ENCODE data around the gene ANO6.

The ANO6 gene

GRCh38 chr12:45362291-45362690 lies 146.4 kb downstream of the ANO6 start:
- DNase-seq (ENCODE audit: low read depth), result no peak
- no peak overlapping the region for H3K4me3 ChIP-seq (ENCODE audit: low read depth, low read length)
- TF ChIP-seq, protein P1, sequence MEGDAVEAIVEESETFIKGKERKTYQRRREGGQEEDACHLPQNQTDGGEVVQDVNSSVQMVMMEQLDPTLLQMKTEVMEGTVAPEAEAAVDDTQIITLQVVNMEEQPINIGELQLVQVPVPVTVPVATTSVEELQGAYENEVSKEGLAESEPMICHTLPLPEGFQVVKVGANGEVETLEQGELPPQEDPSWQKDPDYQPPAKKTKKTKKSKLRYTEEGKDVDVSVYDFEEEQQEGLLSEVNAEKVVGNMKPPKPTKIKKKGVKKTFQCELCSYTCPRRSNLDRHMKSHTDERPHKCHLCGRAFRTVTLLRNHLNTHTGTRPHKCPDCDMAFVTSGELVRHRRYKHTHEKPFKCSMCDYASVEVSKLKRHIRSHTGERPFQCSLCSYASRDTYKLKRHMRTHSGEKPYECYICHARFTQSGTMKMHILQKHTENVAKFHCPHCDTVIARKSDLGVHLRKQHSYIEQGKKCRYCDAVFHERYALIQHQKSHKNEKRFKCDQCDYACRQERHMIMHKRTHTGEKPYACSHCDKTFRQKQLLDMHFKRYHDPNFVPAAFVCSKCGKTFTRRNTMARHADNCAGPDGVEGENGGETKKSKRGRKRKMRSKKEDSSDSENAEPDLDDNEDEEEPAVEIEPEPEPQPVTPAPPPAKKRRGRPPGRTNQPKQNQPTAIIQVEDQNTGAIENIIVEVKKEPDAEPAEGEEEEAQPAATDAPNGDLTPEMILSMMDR (conservative IDR thresholded peaks at IDR 0.05; ENCODE audit: low read depth, low read length), result no peak

DNA sequence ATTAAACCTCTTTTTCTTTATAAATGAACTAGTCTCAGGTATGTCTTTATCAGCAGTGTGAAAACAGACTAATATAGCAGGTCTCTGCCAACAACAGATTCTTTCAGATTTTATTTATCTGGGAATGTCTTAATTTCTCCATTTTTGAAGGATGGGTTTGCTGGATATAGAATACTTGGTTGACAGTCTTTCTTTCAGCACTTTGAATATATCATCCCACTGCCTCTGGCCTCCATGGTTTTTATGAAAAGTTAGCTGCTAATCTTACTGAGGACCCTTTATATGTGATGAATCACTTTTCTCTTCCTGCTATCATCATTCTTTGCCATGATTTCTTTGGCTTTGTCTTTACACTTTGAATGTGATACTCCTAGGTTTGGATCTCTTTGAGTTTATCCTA lies 148.0 kb downstream of the ANO6 start:
- TF ChIP-seq, protein P1 (conservative IDR thresholded peaks at IDR 0.05; ENCODE audit: low read depth, low read length), result no peak
- DNase-seq (ENCODE audit: low read depth), result no peak
- H3K4me3 ChIP-seq (ENCODE audit: low read depth, low read length), result no peak overlapping the region

- no peak overlapping the region for H3K4me3 ChIP-seq (ENCODE audit: low read depth, low read length)
- peak; percentile 85 for DNase-seq (ENCODE audit: low read depth)
- TF ChIP-seq, protein P1 (conservative IDR thresholded peaks at IDR 0.05; ENCODE audit: low read depth, low read length), result no peak
Measured at GRCh38 chr12:45368841-45369489, 153.1 kb downstream of the ANO6 start.

GRCh38 chr12:45377815-45378214 lies 161.9 kb downstream of the ANO6 start:
- no peak overlapping the region for H3K4me3 ChIP-seq (ENCODE audit: low read depth, low read length)
- DNase-seq (ENCODE audit: low read depth), result no peak
- TF ChIP-seq, protein P1 (conservative IDR thresholded peaks at IDR 0.05; ENCODE audit: low read depth, low read length), result no peak

GRCh38 chr12:45379261-45379660 lies 163.4 kb downstream of the ANO6 start:
- peak; percentile 68 for DNase-seq (ENCODE audit: low read depth)

GRCh38 chr12:45381351-45381750 lies 165.5 kb downstream of the ANO6 start:
- H3K4me3 ChIP-seq (ENCODE audit: low read depth, low read length), result no peak overlapping the region
- TF ChIP-seq, protein P1 (conservative IDR thresholded peaks at IDR 0.05; ENCODE audit: low read depth, low read length), result no peak
- no peak for DNase-seq (ENCODE audit: low read depth)

More at GRCh38 chr12:45379261-45379660, 163.4 kb downstream of the ANO6 start:
- no peak overlapping the region for H3K4me3 ChIP-seq (ENCODE audit: low read depth, low read length)
- TF ChIP-seq, protein P1 (conservative IDR thresholded peaks at IDR 0.05; ENCODE audit: low read depth, low read length), result no peak

DNA sequence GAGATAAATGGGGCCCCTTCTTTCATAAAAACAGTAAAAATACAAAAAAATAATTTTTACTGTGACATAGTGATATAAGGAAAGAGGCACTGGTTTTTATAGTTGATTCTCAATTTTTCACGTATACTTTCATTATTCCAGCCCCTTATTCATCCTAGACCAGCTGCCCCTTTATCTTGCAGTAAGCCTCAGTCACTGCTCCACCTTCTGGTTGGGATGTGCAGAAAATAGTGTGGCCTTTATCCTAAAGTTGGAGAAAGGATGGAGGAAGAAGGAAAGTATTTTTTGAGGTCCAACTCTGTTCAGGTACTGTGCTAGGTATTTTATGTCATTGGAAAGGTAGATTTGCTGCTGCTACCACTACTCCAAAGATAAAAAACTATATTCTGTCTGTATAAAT lies 172.7 kb downstream of the ANO6 start:
- DNase-seq (ENCODE audit: low read depth), result peak; percentile 79
- H3K4me3 ChIP-seq (ENCODE audit: low read depth, low read length), result no peak overlapping the region
- TF ChIP-seq, protein P1 (conservative IDR thresholded peaks at IDR 0.05; ENCODE audit: low read depth, low read length), result peak; percentile 91
